PC-3 (cell line): ENCODE data around the gene EIF2AK2. TPM values are rescaled to one million over a fixed set of nuclear protein-coding genes. Genes with fewer than 3 reads are reported as not detected.

Experiments
- ATAC-seq: fragments of 200-7000 bp; cut with Tn5 transposase; 2 replicates; pipeline ENCODE4 v1.9.1; 2020; ENCODE audit warnings: mild to moderate bottlenecking, moderate library complexity
- BruUV-seq: library from RNA; stranded (reverse); fragments of 400-500 nt; replicated peaks from 2 replicates; lab custom pipeline; 2021; lab: Mats Ljungman, UMichigan
- CTCF ChIA-PET: fragments of 300-600 bp; sonication (Branson Sonifier 250); formaldehyde crosslinking; loops from one replicate; lab custom pipeline; 2022; ENCODE audit warnings: antibody characterized with exemption; lab: Charles Lee
- POLR2A ChIA-PET: fragments of 300-600 bp; sonication (Branson Sonifier 250); formaldehyde crosslinking; loops from one replicate; lab custom pipeline; 2022; ENCODE audit warnings: antibody characterized with exemption; ENCODE audit not compliant: unreplicated experiment; lab: Charles Lee
- DNase-seq: peaks from one replicate; pipeline ENCODE4 v3.0.0-alpha.2; 2015
- H2AFZ ChIP-seq: fragments of 300-600 bp; sonication (generic); 2 replicates; pipeline ENCODE4 v1.6.0; 2016; ENCODE audit warnings: antibody characterized with exemption, low read length
- H3F3A ChIP-seq: fragments of 300-600 bp; sonication (generic); one replicate; pipeline ENCODE4 v1.6.0; 2017; ENCODE audit warnings: antibody characterized with exemption, low read length, control low read depth, mild to moderate bottlenecking; ENCODE audit not compliant: unreplicated experiment
- H3K27ac ChIP-seq: fragments of 300-600 bp; sonication (generic); 2 replicates; pipeline ENCODE4 v1.5.1; 2016; ENCODE audit warnings: mild to moderate bottlenecking, low read length
- H3K27me3 ChIP-seq: fragments of 300-600 bp; sonication (generic); 2 replicates; pipeline ENCODE4 v1.6.1; 2016; ENCODE audit warnings: low read length, mixed read lengths
- H3K36me3 ChIP-seq: fragments of 300-600 bp; sonication (generic); 2 replicates; pipeline ENCODE4 v1.6.1; 2016; ENCODE audit warnings: low read depth, mixed run types, low read length, mixed read lengths
- H3K4me1 ChIP-seq: fragments of 300-600 bp; sonication (generic); 2 replicates; pipeline ENCODE4 v1.5.1; 2016; ENCODE audit warnings: low read length; ENCODE audit not compliant: insufficient read depth
- H3K4me2 ChIP-seq: fragments of 300-600 bp; sonication (generic); 2 replicates; pipeline ENCODE4 v1.6.0; 2016; ENCODE audit warnings: low read length
- H3K4me3 ChIP-seq: fragments of 300-600 bp; sonication (generic); 2 replicates; pipeline ENCODE4 v1.5.1; 2016; ENCODE audit warnings: mild to moderate bottlenecking, low read length, mixed read lengths
- H3K79me2 ChIP-seq: fragments of 300-600 bp; sonication (generic); 2 replicates; pipeline ENCODE4 v1.6.1; 2017; ENCODE audit warnings: low read length, mixed read lengths
- H3K9ac ChIP-seq: fragments of 300-600 bp; sonication (generic); 2 replicates; pipeline ENCODE4 v1.6.0; 2016; ENCODE audit warnings: mild to moderate bottlenecking, low read length
- H3K9me2 ChIP-seq: fragments of 300-600 bp; sonication (generic); replicated peaks from 2 replicates; pipeline ENCODE4 v1.6.1; 2016; ENCODE audit warnings: mixed run types, low read length, mixed read lengths
- H3K9me3 ChIP-seq: fragments of 300-600 bp; sonication (generic); 2 replicates; pipeline ENCODE4 v1.6.1; 2016; ENCODE audit warnings: low read length, mixed read lengths
- H4K20me1 ChIP-seq: fragments of 300-600 bp; sonication (generic); 2 replicates; pipeline ENCODE4 v1.6.1; 2016; ENCODE audit warnings: low read length, mixed read lengths
- EZH2 ChIP-seq: fragments of 300-600 bp; sonication (generic); IDR thresholded peaks from one replicate; pipeline ENCODE4 v1.6.1; 2017; ENCODE audit warnings: antibody characterized with exemption, mild to moderate bottlenecking, low read length; ENCODE audit not compliant: unreplicated experiment
- EZH2phosphoT487 ChIP-seq: fragments of 300-600 bp; sonication (generic); IDR thresholded peaks from 2 replicates; pipeline ENCODE4 v1.6.1; 2018; ENCODE audit warnings: mild to moderate bottlenecking, antibody characterized with exemption, low read length, borderline replicate concordance
- intact Hi-C: fragments of 100-400 bp; cut with micrococcal nuclease; formaldehyde crosslinking; loops from 2 replicates; pipeline ENCODE4 v1.9.0; 2023
- total RNA-seq: library from RNA; depleted of rRNA; stranded (reverse); fragments of >200 nt; gene quantifications from 2 replicates; pipeline ENCODE4 v1.2.3, GENCODE V29; 2014
- TF ChIP-seq, protein P1 (sequence below): fragments of 300-600 bp; sonication (generic); conservative IDR thresholded peaks from 2 replicates; pipeline ENCODE4 v1.5.1; 2017; ENCODE audit warnings: antibody characterized with exemption, low read depth, mild to moderate bottlenecking, low read length

EIF2AK2 gene
- total RNA-seq, 1 experiment from 2014 or later: 29.3 TPM

DNA sequence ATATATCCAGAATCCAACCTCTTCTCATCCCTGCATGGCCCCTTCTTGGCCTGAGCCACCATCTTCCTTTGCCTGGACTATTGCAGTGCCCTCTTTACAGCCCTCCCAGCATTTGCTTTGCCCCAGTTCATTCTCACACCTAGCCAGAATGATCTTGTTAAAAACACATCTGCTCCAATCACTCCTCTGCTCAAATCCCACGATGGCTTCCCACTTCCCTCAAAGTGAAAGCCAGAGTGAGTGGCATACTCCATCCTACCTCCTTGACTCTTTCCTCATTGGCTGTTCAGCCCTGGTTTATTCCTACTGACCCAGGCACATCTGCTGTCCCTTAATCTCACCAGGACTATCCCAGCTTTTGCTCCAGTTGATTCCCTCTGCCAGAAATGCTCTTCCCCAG is 17.0 kb upstream of the EIF2AK2 start:
- Histone ChIP-seq H3K36me3 (no peaks in the 10 kb centered on the region), H3K27ac (no peak overlapping the region), H3K79me2 (no peaks in the 10 kb centered on the region), H3F3A (no peaks in the 10 kb centered on the region), H2AFZ (no peak overlapping the region), H3K27me3 (no peaks in the 10 kb centered on the region), H3K4me1 (no peaks in the 10 kb centered on the region), H4K20me1 (no peaks in the 10 kb centered on the region), H3K9ac (no peak overlapping the region), H3K4me3 (no peak overlapping the region), H3K4me2 (no peak overlapping the region), H3K9me3 (no peaks in the 10 kb centered on the region), H3K9me2 (no peaks in the 10 kb centered on the region)
- no TSS peak for BruUV-seq
- POLR2A ChIA-PET: no interaction called here
- CTCF ChIA-PET: no interaction called here
- TF ChIP-seq EZH2phosphoT487 (no peak), EZH2 (no peak)
- TF ChIP-seq, protein P1, sequence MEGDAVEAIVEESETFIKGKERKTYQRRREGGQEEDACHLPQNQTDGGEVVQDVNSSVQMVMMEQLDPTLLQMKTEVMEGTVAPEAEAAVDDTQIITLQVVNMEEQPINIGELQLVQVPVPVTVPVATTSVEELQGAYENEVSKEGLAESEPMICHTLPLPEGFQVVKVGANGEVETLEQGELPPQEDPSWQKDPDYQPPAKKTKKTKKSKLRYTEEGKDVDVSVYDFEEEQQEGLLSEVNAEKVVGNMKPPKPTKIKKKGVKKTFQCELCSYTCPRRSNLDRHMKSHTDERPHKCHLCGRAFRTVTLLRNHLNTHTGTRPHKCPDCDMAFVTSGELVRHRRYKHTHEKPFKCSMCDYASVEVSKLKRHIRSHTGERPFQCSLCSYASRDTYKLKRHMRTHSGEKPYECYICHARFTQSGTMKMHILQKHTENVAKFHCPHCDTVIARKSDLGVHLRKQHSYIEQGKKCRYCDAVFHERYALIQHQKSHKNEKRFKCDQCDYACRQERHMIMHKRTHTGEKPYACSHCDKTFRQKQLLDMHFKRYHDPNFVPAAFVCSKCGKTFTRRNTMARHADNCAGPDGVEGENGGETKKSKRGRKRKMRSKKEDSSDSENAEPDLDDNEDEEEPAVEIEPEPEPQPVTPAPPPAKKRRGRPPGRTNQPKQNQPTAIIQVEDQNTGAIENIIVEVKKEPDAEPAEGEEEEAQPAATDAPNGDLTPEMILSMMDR: no peak
- no peak for ATAC-seq
- intact Hi-C loops: no loop called here
- no peak for DNase-seq

DNA sequence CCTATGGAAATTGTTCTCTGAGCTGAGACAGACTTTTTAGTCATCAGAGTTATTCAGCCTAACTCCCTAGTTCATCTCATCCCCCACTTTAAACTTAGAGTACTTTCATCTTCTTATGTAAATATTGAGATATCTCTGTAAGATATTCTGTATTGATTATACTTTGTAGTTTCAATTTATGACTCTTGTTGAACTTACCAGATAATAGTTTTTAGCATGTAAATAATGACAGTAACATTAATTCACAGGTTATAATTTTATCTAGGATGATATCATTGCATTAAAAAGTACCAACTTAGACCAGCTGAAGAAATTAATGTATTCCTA is 14.8 kb upstream of the EIF2AK2 start:
- no peaks in the 10 kb centered on the region for H3K79me2 ChIP-seq
- H3K27me3 ChIP-seq: no peaks in the 10 kb centered on the region
- H3K9ac ChIP-seq: no peak overlapping the region
- no TSS peak for BruUV-seq
- no peaks in the 10 kb centered on the region for H3K36me3 ChIP-seq
- H4K20me1 ChIP-seq: no peaks in the 10 kb centered on the region
- H3K9me2 ChIP-seq: no peaks in the 10 kb centered on the region
- no peak overlapping the region for H3K27ac ChIP-seq
- no peaks in the 10 kb centered on the region for H3F3A ChIP-seq
- ATAC-seq (no peak), DNase-seq (no peak)
- intact Hi-C loops: no loop called here
- H3K9me3 ChIP-seq: no peaks in the 10 kb centered on the region
- no peak overlapping the region for H2AFZ ChIP-seq
- TF ChIP-seq EZH2 (no peak), EZH2phosphoT487 (no peak)
- TF ChIP-seq, protein P1: no peak
- no peak overlapping the region for H3K4me2 ChIP-seq
- peaks cover 5% of the 10 kb centered on the region for H3K4me1 ChIP-seq
- CTCF ChIA-PET: no interaction called here
- POLR2A ChIA-PET: interaction anchor here (0.7 kb wide), 1 partner anchor 15 kb away, joined by 3 read pairs; no protein-coding TSS in a partner anchor
- H3K4me3 ChIP-seq: no peak overlapping the region

DNA sequence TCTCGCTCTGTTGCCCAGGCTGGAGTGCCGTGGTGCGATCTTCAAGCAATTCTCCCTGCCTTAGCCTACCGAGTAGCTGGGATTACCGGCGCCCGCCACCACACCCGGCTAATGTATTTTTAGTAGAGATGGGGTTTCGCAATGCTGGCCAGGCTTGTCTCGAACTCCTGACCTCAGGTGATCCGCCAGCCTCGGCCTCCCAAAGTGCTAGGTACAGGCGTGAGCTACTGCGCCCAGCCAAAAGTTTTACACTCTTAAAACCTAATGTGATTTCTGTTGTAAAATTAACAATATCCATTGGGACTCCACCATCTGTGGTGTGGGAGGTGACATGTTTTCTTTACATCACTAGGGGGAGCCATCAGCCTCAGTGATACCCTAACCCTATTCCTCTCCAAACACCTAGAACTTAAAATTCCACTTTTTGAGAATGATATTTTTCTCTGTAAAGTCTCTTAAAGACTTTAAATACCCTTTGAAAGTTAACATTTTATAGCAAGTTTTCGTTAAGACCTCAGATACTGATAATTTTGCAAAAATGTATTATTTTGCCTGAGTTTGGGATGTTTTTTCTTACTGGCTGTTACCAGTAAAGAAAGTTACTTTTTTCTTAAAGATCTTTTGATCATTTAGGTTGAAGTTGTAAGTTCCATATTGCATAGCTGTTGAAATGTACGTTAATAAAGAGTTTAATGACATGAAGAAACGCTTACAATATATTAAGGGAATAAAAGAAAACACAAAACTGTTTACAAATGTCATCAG is 11.6 kb upstream of the EIF2AK2 start:
- H3F3A ChIP-seq: no peaks in the 10 kb centered on the region
- ChIA-PET POLR2A (no interaction called here), CTCF (no interaction called here)
- intact Hi-C loops: loop anchor here (1.0 to 5.0 kb wide), 4 partner anchors 44 to 724 kb away; no protein-coding TSS in a partner anchor
- H3K9me2 ChIP-seq: no peaks in the 10 kb centered on the region
- no peaks in the 10 kb centered on the region for H3K79me2 ChIP-seq
- H3K36me3 ChIP-seq: 0 out of 2 replicates have a peak, but pooled peaks cover 3% of the 10 kb centered on the region
- no peak overlapping the region for H3K4me3 ChIP-seq
- peaks cover 5% of the 10 kb centered on the region for H3K4me1 ChIP-seq
- TF ChIP-seq, protein P1: peak; percentile 87
- no peak for TF ChIP-seq EZH2phosphoT487
- ATAC-seq: peak; percentile 98
- no TSS peak for BruUV-seq
- H3K9ac ChIP-seq: no peak overlapping the region
- H4K20me1 ChIP-seq: no peaks in the 10 kb centered on the region
- H3K27ac ChIP-seq: no peak overlapping the region
- DNase-seq: peak; percentile 66
- H3K4me2 ChIP-seq: peak overlapping the region; percentile 20; the same call in 1 of the 2 replicates
- H3K27me3 ChIP-seq: no peaks in the 10 kb centered on the region
- H3K9me3 ChIP-seq: peaks cover 5% of the 10 kb centered on the region
- peak overlapping the region; percentile 82 for H2AFZ ChIP-seq
